HEK293T (cell line): ENCODE results near the gene KHK.

Source experiments
- BHLHE40 ChIP-seq: fragments of 450-650 bp; IDR thresholded peaks from 2 replicates; pipeline ENCODE4 v1.6.1; 2016; ENCODE audit warnings: mild to moderate bottlenecking, moderate library complexity, borderline replicate concordance
- FOXK2 ChIP-seq: fragments of 450-650 bp; IDR thresholded peaks from 2 replicates; pipeline ENCODE4 v1.6.1; 2016; ENCODE audit warnings: mild to moderate bottlenecking
- FOXM1 ChIP-seq: fragments of 450-650 bp; IDR thresholded peaks from 2 replicates; pipeline ENCODE4 v1.6.1; 2017; ENCODE audit warnings: mild to moderate bottlenecking, borderline replicate concordance
- NFRKB ChIP-seq: fragments of 450-650 bp; IDR thresholded peaks from 2 replicates; pipeline ENCODE4 v1.6.1; 2016; ENCODE audit warnings: mild to moderate bottlenecking, moderate library complexity
- PKNOX1 ChIP-seq: fragments of 450-650 bp; IDR thresholded peaks from 2 replicates; pipeline ENCODE4 v1.6.1; 2016

- TF ChIP-seq NFRKB (no peak), FOXK2 (no peak), PKNOX1 (no peak), BHLHE40 (no peak), FOXM1 (no peak)
These were observed 26.2 kb upstream of the KHK start for GRCh38 chr2:27060323-27060722.
